SK-N-SH (cell line): ENCODE data around the gene HMGB2. TPM values are rescaled to one million over a fixed set of nuclear protein-coding genes. Genes with fewer than 3 reads are reported as not detected.

ENCODE experiments used
- CTCF ChIA-PET: fragments of 300-600, 350-600 bp; formaldehyde crosslinking; extraction: SDS; loops from one replicate; lab custom pipeline; 2021; lab: Yijun Ruan, JAX
- POLR2A ChIA-PET: fragments of 350-600 bp; sonication (Branson Sonifier 250); formaldehyde crosslinking; extraction: SDS; loops from one replicate; lab custom pipeline; 2020; ENCODE audit warnings: antibody characterized with exemption, inconsistent platforms; lab: Yijun Ruan, JAX
- DNase-seq: peaks from one replicate; pipeline ENCODE4 v3.0.0; 2012
- H2AFZ ChIP-seq: fragments of 200-600 bp; sonication (generic); 2 replicates; pipeline ENCODE4 v1.8.1; 2016; ENCODE audit warnings: antibody characterized with exemption, mild to moderate bottlenecking, low read depth
- H3F3A ChIP-seq: fragments of 200-600 bp; sonication (generic); replicated peaks from 2 replicates; pipeline ENCODE3; 2016; ENCODE audit warnings: antibody characterized with exemption, mild to moderate bottlenecking; ENCODE audit not compliant: insufficient read depth
- H3K27ac ChIP-seq, 2 experiments: fragments of 200-500 bp in 1 of 2; fragments of 200-600 bp in 1 of 2; sonication (Bioruptor generic) in 1 of 2; sonication (generic), shearing (Covaris generic) in 1 of 2; 2 replicates each; pipeline versions ENCODE4 v1.5.1 to v1.6.1; 2014 to 2016; ENCODE audit warnings: low read depth in 2 of 2, inconsistent platforms in 1 of 2, low read length in 1 of 2, mild to moderate bottlenecking in 1 of 2, mixed read lengths in 1 of 2
- H3K27me3 ChIP-seq: fragments of 200-600 bp; sonication (generic), shearing (Covaris generic); 2 replicates; pipeline ENCODE4 v1.6.1; 2016; ENCODE audit warnings: mixed run types; ENCODE audit not compliant: insufficient read depth
- H3K36me3 ChIP-seq, 2 experiments: fragments of 200-500 bp in 1 of 2; fragments of 200-600 bp in 1 of 2; sonication (Bioruptor generic) in 1 of 2; sonication (generic) in 1 of 2; replicated peaks in 1 of 2; 2 replicates each; pipeline versions ENCODE3 to v1.5.1; 2014 to 2016; ENCODE audit warnings: low read length in 1 of 2, mild to moderate bottlenecking in 1 of 2; ENCODE audit not compliant: insufficient read depth in 2 of 2, control insufficient read depth in 1 of 2
- H3K4me1 ChIP-seq, 2 experiments: fragments of 200-500 bp in 1 of 2; fragments of 200-600 bp in 1 of 2; sonication (Bioruptor generic) in 1 of 2; sonication (generic), shearing (Covaris generic) in 1 of 2; 2 replicates each; pipeline versions ENCODE4 v1.5.1 to v1.6.1; 2014 to 2016; ENCODE audit warnings: low read depth in 1 of 2, low read length in 1 of 2, mixed run types in 1 of 2; ENCODE audit not compliant: insufficient read depth in 2 of 2, control insufficient read depth in 1 of 2
- H3K4me2 ChIP-seq: fragments of 200-600 bp; sonication (generic), shearing (Covaris generic); 2 replicates; pipeline ENCODE4 v1.6.1; 2017; ENCODE audit warnings: mixed run types
- H3K4me3 ChIP-seq, 2 experiments: fragments of 200-500 bp in 1 of 2; fragments of 200-600 bp in 1 of 2; sonication (Bioruptor generic) in 1 of 2; sonication (generic), shearing (Covaris generic) in 1 of 2; 2 replicates each; pipeline versions ENCODE4 v1.5.1 to v1.8.1; 2014 to 2016; ENCODE audit warnings: low read depth in 2 of 2, inconsistent platforms in 1 of 2, low read length in 1 of 2, mild to moderate bottlenecking in 1 of 2, mixed read lengths in 1 of 2, moderate library complexity in 1 of 2
- H3K79me2 ChIP-seq: fragments of 200-600 bp; sonication (generic); 2 replicates; pipeline ENCODE4 v1.8.1; 2017; ENCODE audit warnings: mild to moderate bottlenecking; ENCODE audit not compliant: insufficient read depth
- H3K9ac ChIP-seq: fragments of 200-600 bp; sonication (generic); 2 replicates; pipeline ENCODE4 v1.6.1; 2017; ENCODE audit warnings: mixed run types
- H3K9me2 ChIP-seq: fragments of 200-600 bp; sonication (generic); 2 replicates; pipeline ENCODE4 v1.6.1; 2017; ENCODE audit warnings: mixed run types
- H3K9me3 ChIP-seq: fragments of 200-600 bp; sonication (generic); 2 replicates; pipeline ENCODE4 v1.6.1; 2017; ENCODE audit warnings: mixed run types, mild to moderate bottlenecking, moderate library complexity
- H4K20me1 ChIP-seq: fragments of 200-600 bp; sonication (generic); 2 replicates; pipeline ENCODE4 v1.6.1; 2017; ENCODE audit warnings: mild to moderate bottlenecking, mixed run types; ENCODE audit not compliant: insufficient read depth
- CHD2 ChIP-seq: fragments of 150-350 bp; IDR thresholded peaks from 2 replicates; pipeline ENCODE4 v1.6.1; 2018; ENCODE audit warnings: low read length; ENCODE audit not compliant: partially characterized antibody
- EP300 ChIP-seq, 2 experiments: IDR thresholded peaks; 2 replicates each; pipeline versions ENCODE4 v1.4.0 to v1.6.1; 2012; ENCODE audit warnings: borderline replicate concordance in 1 of 2, low read depth in 1 of 2, low read length in 1 of 2
- FOSL2 ChIP-seq: IDR thresholded peaks from 2 replicates; pipeline ENCODE4 v1.4.0; 2012; ENCODE audit warnings: low read depth, mild to moderate bottlenecking, moderate library complexity, borderline replicate concordance
- GABPA ChIP-seq: IDR thresholded peaks from 2 replicates; pipeline ENCODE4 v1.4.0; 2012; ENCODE audit warnings: low read depth, mild to moderate bottlenecking
- GATA2 ChIP-seq: sonication (generic); formaldehyde crosslinking; IDR thresholded peaks from 2 replicates; pipeline ENCODE4 v1.5.0; 2020; ENCODE audit warnings: mild to moderate bottlenecking, missing genetic modification reagents
- IRF3 ChIP-seq: fragments of 150-350 bp; IDR thresholded peaks from 2 replicates; pipeline ENCODE4 v1.6.1; 2016; ENCODE audit warnings: mild to moderate bottlenecking, low read depth, low read length
- JUND ChIP-seq: IDR thresholded peaks from 2 replicates; pipeline ENCODE4 v1.4.0; 2012
- MXI1 ChIP-seq: IDR thresholded peaks from 2 replicates; pipeline ENCODE4 v1.6.1; 2012; ENCODE audit warnings: mild to moderate bottlenecking, low read depth, low read length, improper control_type of control experiment
- NFIC ChIP-seq: IDR thresholded peaks from 2 replicates; pipeline ENCODE4 v1.4.0; 2012; ENCODE audit warnings: borderline replicate concordance
- NRF1 ChIP-seq: IDR thresholded peaks from 2 replicates; pipeline ENCODE4 v1.6.1; 2012; ENCODE audit warnings: low read depth, mild to moderate bottlenecking, low read length
- POLR2AphosphoS5 ChIP-seq: IDR thresholded peaks from 2 replicates; pipeline ENCODE4 v1.6.1; 2012; ENCODE audit warnings: low read depth, low read length
- REST ChIP-seq: IDR thresholded peaks from 2 replicates; pipeline ENCODE4 v1.6.1; 2012; ENCODE audit warnings: mild to moderate bottlenecking, low read depth, low read length, moderate library complexity
- RFX5 ChIP-seq: IDR thresholded peaks from 2 replicates; pipeline ENCODE4 v1.6.1; 2012; ENCODE audit warnings: mild to moderate bottlenecking, improper control_type of control experiment, low read length
- RXRA ChIP-seq: IDR thresholded peaks from 2 replicates; pipeline ENCODE4 v1.4.0; 2012; ENCODE audit warnings: low read depth, mild to moderate bottlenecking, borderline replicate concordance
- SIN3A ChIP-seq: IDR thresholded peaks from 2 replicates; pipeline ENCODE4 v1.6.1; 2012; ENCODE audit warnings: low read depth, mild to moderate bottlenecking, low read length, moderate library complexity, borderline replicate concordance
- SMC3 ChIP-seq: IDR thresholded peaks from 2 replicates; pipeline ENCODE4 v1.6.1; 2012; ENCODE audit warnings: low read depth, low read length, improper control_type of control experiment
- TCF12 ChIP-seq: IDR thresholded peaks from 2 replicates; pipeline ENCODE4 v1.4.0; 2012
- TEAD4 ChIP-seq: IDR thresholded peaks from 2 replicates; pipeline ENCODE4 v1.4.0; 2012; ENCODE audit warnings: mild to moderate bottlenecking, borderline replicate concordance; ENCODE audit not compliant: insufficient read depth
- USF2 ChIP-seq: fragments of 150-350 bp; IDR thresholded peaks from 2 replicates; pipeline ENCODE4 v1.6.1; 2017; ENCODE audit warnings: antibody characterized with exemption, low read length, low read depth, borderline replicate concordance
- WGBS: methylation state at CpG from one replicate; pipeline ENCODE4 v1.1.6; 2017; ENCODE audit warnings: low lambda C conversion rate; 5-methylcytosine and 5-hydroxymethylcytosine counted together
- polyA plus RNA-seq, 3 experiments: library from polyadenylated mRNA; depleted of rRNA; stranded (reverse); fragments of >200 nt; gene quantifications; 2 replicates each; pipeline ENCODE4 v1.2.3, GENCODE V29; 2012

Gene HMGB2
- polyA plus RNA-seq, 1 of the 3 experiments (the other 2 are of a cell fraction), result 130 TPM

GRCh38 chr4:173307778-173308177 is 26.4 kb downstream of the HMGB2 start:
- WGBS, result 96% methylated on average over 2 of the region's 3 CpGs
- no peak for DNase-seq
- Histone ChIP-seq H3K79me2 (no peaks in the 10 kb centered on the region), H3K9me2 (no peaks in the 10 kb centered on the region), H3K9ac (no peak overlapping the region)
- TF ChIP-seq TCF12, result no peak
- TF ChIP-seq TEAD4, result no peak
- no peak for TF ChIP-seq IRF3
- no peak for TF ChIP-seq FOSL2
- TF ChIP-seq GABPA, result no peak
- no peak for TF ChIP-seq NFIC
- TF ChIP-seq REST, result no peak
- no peak for TF ChIP-seq NRF1
- TF ChIP-seq CHD2, result no peak
- TF ChIP-seq POLR2AphosphoS5, result no peak
- TF ChIP-seq EP300 (IDR thresholded peaks at IDR 0.05; ENCODE audit: borderline replicate concordance in 1 of 2, low read depth in 1 of 2, low read length in 1 of 2), result no peak
- no peak for TF ChIP-seq RFX5
- no peak for TF ChIP-seq JUND
- TF ChIP-seq USF2, result no peak
- TF ChIP-seq GATA2 (CRISPR knock-in tag), result no peak
- no peak for TF ChIP-seq RXRA
- TF ChIP-seq SMC3, result no peak
- no peak for TF ChIP-seq MXI1
- no peak for TF ChIP-seq SIN3A
- TF ChIP-seq, all 33 proteins: peak for 0
- H3K4me1 ChIP-seq, result no peaks in the 10 kb centered on the region
- no peaks in the 10 kb centered on the region for H3K9me3 ChIP-seq
- H3K4me3 ChIP-seq, result no peak overlapping the region
- H3F3A ChIP-seq, result no peaks in the 10 kb centered on the region
- ChIA-PET CTCF (interaction anchor here (0.8 to 2.0 kb wide), 8 partner anchors 9 to 294 kb away, joined by 3 to 9 read pairs (median 4); no protein-coding TSS in a partner anchor), POLR2A (no interaction called here)
- no peak overlapping the region for H3K4me2 ChIP-seq
- no peak overlapping the region for H2AFZ ChIP-seq
- H3K27ac ChIP-seq, result no peak overlapping the region
- H3K36me3 ChIP-seq, result peaks cover 0 to 13% of the 10 kb centered on the region in 2 experiments
- H3K27me3 ChIP-seq, result no peaks in the 10 kb centered on the region
- H4K20me1 ChIP-seq, result no peaks in the 10 kb centered on the region
